GM21528 (cell line): ENCODE data around the gene SPATA45.
A peak's percentile ranks its signal among the peaks of the same experiment; 100 is the strongest.
"Not testable (repeated sequence)": the region's sequence is repeated elsewhere in the genome, so short reads cannot be mapped to it uniquely, and the experiment has no call there.

Experiments
- ATAC-seq: cut with Tn5 transposase; IDR thresholded peaks from one replicate; pipeline ENCODE4 v1.9.1; 2021; ENCODE audit warnings: mild to moderate bottlenecking, moderate library complexity; ENCODE audit not compliant: unreplicated experiment, low FRiP score

Gene SPATA45

DNA sequence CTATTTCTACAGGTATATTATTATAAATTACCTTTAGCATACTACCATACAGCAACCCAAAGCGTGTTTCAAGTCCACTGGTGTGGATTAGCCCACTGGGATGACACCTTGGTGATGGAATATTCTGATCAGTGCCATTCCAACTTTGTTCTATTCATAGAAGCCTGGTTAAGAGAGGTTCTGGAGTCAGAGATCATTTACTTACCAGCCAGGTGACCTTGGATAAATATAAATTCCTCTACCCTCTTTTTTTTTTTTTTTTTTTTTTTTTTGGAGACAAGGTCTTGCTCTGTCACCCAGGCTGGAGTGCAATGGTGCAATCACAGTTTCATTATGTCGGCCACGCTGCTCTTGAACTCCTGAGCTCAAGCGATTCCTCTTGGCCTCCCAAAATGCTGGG, at the start of gene SPATA45:
Gene SPATA45 (minus strand): TSS at position 101 of the 400 bp plus-strand sequence. CDS start 11,500 bp downstream, outside the sequence.
- ATAC-seq: no peak

DNA sequence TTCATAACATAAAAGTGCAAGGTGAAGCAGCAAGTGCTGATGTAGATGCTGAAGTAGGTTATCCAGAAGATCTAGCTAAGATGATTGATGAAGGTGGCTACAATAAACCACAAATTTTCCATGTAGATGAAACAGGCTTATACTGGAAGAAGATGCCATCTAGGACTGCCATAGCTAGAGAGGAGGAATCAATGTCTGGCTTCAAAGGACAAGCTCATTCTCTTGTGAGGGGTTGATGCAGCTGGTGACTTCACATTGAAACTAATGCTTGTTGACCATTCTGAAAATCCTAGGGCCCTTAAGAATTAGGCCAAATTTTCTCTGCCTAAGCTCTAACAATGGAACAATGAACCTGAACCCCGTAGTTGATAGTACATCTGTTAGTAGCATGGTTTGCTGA, 44.7 kb upstream of the SPATA45 start:
- no peak for ATAC-seq

DNA sequence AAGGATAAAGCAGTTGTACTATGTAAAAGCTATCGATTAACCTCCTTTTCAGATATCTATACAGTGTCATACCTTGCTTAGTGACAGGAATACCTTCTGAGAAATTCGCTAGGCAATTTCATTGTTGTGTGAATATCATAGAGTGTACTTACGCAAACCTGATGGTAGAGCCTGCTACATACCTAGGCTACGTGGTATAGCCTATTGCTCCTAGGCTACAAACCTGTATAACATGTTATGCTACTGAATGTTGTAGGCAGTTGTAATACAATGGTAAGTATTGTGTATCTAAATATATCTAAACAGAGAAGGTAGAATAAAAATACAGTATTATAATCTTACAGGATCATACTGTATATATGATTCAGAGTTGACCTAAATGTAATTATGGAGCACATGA, 37.1 kb upstream of the SPATA45 start:
- ATAC-seq: no peak

DNA sequence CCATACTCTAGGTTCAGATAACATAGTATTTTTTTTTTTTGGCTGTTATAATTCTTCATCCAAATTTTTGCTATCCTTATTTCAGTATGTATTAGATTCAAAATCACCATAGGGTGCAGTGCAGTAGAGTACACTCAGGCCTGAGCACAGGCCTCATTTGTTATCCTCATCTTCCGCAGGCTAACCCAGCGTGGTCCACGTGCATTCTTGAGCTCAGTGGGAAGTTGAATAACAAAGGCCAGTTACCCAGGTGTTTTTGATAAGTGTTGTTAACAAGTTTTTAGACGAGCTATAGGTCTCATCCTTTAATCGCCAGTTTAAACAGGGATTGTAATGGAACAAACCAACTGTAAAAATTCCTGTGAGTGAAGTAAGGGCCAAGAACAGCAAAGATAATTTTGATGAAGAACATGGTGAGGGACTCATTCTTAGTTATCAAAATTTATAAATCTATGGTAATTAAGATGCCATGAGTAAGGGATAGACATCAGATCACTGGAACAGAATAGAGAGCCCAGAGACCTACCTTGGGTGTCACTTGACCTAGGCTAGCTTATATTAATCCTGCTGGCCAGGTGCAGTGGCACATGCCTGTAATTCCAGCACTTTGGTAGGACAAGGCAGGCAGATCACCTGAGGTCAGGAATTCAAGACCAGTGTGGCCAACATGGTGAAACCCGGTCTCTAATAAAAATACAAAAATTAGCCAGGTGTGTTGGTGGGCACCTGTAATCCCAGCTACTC, 32.7 kb upstream of the SPATA45 start:
- no peak for ATAC-seq

DNA sequence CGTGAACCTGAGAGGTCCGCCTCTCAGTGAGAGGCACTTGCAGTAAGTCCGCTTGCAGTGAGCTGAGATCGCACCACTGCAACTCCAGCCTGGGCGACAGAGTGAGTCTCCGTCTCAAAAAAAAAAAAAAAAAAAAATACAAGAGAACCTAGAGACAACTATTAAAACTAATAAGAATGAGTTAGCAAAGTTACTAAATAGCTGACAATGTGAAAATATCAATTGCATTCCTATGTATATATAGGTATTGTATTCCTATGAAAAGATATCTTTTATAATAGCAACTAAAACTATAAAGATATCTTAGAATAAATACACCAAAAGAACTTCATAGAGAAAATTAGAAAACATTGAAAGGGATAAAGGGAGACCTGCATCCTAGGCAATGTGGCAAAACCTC, 31.0 kb upstream of the SPATA45 start:
- no peak for ATAC-seq

DNA sequence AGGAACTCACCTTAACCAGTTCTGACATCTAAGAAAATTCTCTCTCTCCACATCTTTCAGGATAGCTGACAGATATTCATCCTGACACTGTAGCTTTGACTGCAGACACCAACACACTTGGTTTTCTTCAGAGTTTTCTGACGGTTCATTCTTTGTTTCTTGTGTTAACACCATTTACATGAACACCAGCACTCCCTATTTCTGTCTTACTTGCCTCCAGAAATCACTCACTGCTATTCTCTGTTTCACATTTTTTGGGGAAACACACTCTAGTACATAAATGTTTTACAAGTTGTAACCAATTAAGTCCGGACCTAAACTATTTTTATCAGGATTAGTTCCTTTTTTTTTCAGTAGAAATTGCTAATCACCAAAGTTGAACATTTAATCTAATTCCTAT, 26.1 kb upstream of the SPATA45 start:
- ATAC-seq: peak; percentile 79

DNA sequence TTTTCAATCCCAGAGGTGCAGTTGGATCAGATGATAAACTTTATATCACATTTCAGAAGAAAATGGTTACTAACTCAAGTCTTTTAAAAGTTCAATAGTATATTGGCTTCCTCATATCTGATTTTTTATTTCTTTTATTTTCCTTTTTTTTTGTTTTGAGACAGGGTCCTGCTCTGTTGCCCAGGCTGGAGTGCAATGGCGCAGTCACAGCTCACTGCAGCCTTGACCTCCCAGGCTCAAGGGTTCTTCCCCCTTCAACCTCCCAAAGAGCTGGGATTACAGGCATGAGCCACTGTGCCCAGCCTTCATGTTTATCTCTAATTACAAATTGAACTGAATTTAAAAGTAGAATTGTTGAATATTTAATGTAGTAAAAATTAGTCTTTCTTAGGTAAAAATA, 24.5 kb upstream of the SPATA45 start:
- ATAC-seq: no peak

DNA sequence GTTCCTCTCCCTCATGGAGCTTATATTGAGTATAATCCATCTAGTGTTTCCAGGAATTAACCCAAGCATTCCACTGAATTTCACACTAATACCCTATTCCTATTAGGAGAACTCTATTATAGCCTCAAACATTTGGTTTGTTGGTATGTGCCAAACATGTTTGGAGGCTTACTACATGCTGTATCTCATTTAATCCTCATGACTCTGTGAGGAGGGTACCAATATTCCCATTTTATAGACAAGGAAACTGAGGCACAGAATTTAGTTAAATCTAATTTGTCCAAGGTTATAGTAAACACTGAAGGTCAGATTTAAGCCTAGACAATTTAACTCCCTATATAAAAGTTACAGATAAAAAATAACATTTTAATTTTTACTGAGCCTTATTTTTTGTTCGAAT, 19.7 kb upstream of the SPATA45 start:
- no peak for ATAC-seq

DNA sequence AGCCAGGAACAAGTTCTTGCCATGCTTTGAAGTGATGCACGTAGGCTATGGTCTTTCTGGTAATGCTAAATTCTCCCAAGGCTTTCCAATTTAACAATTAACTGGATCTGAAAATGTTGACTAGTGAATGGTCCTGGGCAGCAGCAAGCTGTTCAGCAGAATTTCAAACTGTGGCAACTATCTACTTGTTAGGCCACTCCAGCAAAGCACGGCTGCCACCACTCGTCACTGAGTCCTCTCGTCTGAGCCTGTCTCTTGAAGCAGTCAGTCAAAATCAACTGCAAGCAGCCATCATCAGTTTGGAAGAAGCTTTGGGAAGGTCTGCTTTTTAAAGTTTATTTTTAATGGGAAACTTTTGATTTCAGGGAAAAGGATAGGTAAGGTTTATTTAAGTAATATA, 16.8 kb upstream of the SPATA45 start:
- ATAC-seq: no peak

DNA sequence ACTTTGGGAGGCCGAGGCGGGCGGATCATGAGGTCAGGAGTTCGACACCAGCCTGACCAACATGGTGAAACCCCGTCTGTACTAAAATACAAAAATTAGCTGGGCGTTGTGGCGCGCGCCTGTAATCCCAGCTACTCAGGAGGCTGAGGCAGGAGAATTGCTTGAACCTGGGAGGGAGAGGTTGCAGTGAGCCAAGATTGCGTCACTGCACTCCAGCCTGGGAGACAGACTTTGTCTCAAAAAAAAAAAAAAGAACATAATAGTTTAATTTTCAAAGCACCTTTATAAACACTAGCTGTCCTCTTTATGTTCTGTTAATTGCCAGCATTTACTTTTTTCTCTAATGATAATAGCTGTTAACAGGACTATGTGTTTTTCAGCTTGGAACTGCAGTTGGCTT, 15.9 kb upstream of the SPATA45 start:
- ATAC-seq: not testable (repeated sequence)

DNA sequence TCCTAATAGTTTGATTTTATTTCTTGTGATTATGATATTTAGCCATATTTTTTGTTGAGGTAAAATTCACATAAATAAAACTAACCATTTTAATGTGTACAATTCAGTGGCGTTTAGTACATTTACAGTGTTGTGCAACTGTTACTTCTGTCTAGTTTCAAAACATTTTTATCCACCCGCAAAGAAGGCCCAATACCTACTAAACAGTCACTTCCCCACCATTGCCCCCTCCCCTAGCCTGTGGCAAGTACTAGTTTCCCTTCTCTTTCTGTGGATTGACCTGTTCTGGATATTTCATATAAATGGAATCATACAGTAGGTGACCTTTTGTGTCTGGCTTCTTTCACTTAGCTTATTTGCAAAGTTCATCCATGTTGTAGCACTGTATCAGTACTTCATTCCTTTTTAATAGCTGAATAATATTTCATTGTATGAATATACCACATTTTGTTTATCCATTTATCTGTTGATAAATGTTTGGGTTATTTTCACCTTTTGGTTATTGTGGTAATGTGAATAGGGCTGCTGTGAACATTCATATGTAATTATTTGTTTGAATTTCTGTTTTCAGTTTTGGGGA, 14.8 kb upstream of the SPATA45 start:
- no peak for ATAC-seq

DNA sequence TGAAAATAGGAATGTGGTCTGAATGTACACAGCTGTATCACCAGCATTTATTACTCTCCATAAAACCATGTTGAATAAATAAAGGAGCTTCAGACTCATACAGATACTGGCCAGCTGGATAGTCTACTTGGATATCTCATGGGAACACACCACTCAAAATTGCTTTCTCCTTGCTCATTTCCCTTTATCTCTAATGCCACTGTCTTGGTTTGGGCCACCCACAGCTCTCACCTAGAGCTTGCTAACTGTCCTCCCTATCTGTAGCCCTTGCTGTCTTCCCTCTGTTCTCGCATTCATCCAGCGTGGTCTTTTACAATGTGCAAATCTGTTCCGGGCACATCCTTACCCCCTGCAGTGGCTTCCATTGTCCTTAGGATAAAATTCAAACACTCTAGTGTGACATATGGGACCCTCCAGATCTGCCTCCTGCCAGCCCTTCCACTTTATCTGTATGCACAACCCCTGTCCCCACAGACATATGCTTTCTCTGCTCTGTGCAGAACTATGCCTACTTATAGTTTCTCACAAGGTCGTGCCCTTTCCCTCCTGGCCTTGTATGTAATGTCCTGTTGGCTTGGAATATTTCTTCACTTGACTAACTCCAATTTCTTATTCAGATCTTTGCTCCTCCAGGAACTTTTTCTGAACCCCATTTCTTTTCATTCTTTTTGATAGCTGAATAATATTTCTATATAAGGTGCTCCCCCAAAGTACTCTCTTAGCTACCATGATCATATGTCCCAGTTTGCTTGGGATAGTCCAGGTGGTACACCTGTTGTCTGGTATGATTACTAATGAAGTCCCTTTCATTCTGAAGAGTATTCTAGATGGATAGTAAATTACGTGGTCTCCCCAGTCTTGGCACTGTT, 13.5 kb upstream of the SPATA45 start:
- no peak for ATAC-seq

DNA sequence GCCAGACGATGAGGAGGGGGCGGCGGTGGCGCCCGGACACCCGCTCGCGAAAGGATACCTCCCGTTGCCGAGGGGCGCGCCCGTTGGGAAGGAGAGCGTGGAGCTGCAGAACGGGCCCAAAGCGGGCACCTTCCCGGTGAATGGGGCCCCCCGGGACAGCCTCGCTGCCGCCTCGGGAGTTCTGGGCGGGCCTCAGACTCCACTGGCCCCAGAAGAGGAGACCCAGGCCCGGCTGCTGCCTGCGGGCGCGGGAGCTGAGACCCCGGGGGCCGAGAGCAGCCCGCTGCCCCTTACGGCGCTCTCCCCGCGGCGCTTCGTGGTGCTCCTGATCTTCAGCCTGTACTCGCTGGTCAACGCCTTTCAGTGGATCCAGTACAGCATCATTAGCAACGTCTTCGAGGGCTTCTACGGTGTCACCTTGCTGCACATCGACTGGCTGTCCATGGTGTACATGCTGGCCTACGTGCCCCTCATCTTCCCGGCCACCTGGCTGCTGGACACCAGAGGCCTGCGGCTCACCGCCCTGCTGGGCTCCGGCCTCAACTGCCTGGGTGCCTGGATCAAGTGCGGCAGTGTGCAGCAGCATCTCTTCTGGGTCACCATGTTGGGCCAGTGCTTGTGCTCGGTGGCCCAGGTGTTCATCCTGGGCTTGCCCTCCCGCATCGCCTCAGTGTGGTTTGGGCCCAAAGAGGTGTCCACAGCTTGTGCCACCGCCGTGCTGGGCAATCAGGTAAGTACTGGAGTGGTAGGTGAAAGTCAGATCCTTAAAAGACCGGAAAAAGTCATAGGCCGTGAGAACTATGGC, 11.2 kb upstream of the SPATA45 start:
- peak; percentile 14 for ATAC-seq

DNA sequence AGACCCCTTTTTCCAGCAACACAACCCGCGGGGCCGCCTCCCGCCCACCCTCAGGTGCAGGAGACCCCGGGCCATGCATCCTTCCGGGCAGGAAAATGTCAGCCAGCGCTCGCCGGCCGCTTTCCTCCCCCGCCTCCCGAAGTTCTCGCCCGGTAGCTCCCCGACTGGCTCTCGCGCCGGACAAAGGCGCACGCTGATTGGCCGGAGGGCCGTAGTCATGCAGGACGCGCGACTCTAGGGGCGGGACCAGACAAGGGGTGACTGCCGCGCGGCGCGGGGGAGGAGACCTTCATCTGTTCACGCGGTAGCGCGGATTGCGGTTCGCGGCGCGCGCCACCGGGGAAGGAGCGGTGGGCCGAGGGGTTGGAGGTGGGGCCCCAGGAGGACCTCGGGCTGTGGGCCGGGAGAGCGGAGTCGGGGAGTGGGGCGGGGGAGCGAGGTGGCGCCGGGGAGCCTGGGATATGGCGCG, 10.6 kb upstream of the SPATA45 start, which contains the start of gene FLVCR1:
Gene FLVCR1 (plus strand): TSS at position 284 of the 469 bp plus-strand sequence. CDS start 178 bp downstream, at position 462.
- peak; percentile 97 for ATAC-seq

DNA sequence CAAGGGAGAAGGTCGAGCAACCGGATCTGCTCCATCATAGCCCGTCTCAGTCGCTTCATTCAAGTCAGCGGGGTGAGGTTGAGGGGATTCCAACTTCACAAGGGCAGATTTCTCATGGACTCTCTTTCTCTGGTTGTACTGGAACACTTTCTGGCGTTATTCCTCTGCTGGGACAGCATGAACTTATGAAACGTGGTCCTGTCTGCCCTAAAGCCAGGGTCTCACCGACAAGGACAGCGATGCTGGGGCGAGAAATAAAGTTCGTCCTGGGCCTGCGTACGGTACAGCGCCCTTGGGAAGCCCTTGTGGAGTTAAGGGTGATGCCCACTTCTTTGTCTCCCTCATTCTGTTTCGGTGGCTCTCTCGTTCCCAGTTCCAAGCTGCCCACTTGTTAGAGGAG, 9.3 kb upstream of the SPATA45 start:
- ATAC-seq: no peak

DNA sequence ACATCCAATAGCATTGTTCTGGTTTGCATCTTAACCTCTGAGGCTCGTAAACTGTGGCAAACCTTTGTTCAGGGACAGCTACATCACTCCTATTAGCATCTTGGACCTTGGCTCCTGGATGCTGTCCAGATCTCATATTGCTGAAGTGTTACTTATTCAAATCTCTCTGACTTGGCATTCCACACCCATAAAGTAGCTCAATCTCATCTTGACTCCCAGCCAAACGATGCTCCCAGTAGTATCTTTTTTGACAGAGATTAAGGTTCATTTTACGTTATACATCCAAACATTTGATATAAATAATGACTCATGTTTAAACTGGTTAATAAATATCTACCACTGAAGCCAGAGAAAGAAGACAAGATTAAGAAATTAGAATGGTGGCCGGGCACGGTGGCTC, 6.2 kb upstream of the SPATA45 start:
- ATAC-seq: no peak

DNA sequence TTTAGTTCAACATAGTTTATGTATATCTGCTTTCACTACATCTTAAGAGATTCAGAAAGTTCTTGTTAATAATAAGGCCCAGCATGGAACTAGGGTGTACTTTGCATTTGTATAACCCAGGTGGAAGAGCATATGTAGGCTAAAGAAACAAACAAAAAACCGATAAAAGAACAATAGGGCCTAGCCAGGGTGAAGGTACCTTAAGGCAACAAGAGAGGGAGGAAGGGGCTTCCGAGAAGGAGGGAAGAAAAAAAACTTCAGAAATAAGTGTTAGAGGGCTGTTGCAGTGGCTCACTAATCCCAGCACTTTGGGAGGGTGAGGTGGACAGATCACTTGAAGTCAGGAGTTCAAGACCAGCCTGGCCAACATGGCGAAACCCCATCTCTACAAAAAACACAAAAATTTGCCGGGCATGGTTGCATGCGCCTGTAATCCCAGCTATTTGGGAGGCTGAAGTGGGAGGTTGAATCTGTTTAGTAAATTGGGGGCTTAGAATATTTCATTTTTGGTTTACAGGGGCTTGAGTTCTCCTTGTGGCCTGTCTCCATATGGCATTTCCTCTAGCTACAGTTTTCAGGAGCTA, 4.7 kb upstream of the SPATA45 start:
- no peak for ATAC-seq

DNA sequence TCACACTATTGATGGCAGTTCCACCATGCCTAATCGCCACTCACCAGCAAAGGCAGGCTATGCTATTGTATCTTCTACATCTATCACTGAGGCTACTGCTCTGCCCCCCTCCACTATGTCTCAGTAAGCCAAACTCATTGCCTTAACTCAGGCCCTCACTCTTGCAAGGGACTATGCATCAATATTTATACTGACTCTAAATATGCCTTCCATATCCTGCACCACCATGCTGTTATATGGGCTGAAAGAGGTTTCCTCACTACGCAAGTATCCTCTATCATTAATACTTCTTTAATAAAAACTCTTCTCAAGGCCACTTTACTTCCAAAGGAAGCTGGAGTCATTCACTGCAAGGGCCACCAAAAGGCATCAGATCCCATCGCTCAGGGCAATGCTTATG, 2.9 kb downstream of the SPATA45 start:
- not testable (repeated sequence) for ATAC-seq

DNA sequence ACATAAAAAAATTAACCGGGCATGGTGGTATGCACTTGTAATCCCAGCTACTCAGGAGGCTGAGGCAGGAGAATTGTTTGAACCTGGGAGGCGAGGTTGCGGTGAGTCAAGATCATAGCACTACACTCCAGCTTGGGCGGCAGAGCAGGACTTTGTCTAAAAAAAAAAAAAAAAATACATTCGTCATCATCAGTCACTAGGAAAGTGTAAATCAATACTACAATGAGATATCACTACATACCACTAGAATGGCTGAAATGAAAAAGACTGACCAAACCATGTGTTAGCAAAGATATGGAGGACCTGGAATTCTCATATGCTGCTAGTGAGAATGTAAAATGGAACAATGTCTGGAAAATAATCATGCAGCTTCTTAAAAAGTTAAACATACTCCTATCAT, 9.3 kb downstream of the SPATA45 start:
- no peak for ATAC-seq
